HepG2 (cell line): Measurements from ENCODE around the gene MYRFL.

Experiments
- MIER3 ChIP-seq: IDR thresholded peaks from 2 replicates; pipeline ENCODE4 v1.6.1; 2016; ENCODE audit warnings: missing compliant biosample characterization, borderline replicate concordance
- POLR2A ChIP-seq, 2 experiments: IDR thresholded peaks; 2 replicates each; pipeline ENCODE4 v1.6.1; 2011; ENCODE audit warnings: low read depth in 2 of 2, low read length in 2 of 2, mild to moderate bottlenecking in 1 of 2, moderate library complexity in 1 of 2; ENCODE audit not compliant: insufficient read depth in 1 of 2
- POLR2AphosphoS5 ChIP-seq: IDR thresholded peaks from 2 replicates; pipeline ENCODE4 v1.6.1; 2012; ENCODE audit warnings: low read depth, low read length
- ZIK1 ChIP-seq: sonication (generic); formaldehyde crosslinking; IDR thresholded peaks from 2 replicates; pipeline ENCODE4 v1.5.0; 2020; ENCODE audit warnings: mild to moderate bottlenecking, low read depth, missing genetic modification reagents, borderline replicate concordance
- ZKSCAN8 ChIP-seq: IDR thresholded peaks from 2 replicates; pipeline ENCODE4 v1.6.1; 2016; ENCODE audit warnings: borderline replicate concordance, missing genetic modification reagents, missing compliant biosample characterization
- ZNF253 ChIP-seq: sonication (generic); formaldehyde crosslinking; IDR thresholded peaks from 2 replicates; pipeline ENCODE4 v1.8.0; 2022; ENCODE audit warnings: mild to moderate bottlenecking, missing genetic modification reagents, borderline replicate concordance
- ZNF546 ChIP-seq: sonication (generic); formaldehyde crosslinking; conservative IDR thresholded peaks from 2 replicates; pipeline ENCODE4 v1.8.1; 2023; ENCODE audit warnings: mild to moderate bottlenecking, missing genetic modification reagents
- ZNF549 ChIP-seq: sonication (generic); formaldehyde crosslinking; IDR thresholded peaks from 2 replicates; pipeline ENCODE4 v1.5.0; 2020; ENCODE audit warnings: missing genetic modification reagents
- ZNF776 ChIP-seq: sonication (generic); formaldehyde crosslinking; IDR thresholded peaks from 2 replicates; pipeline ENCODE4 v1.4.0; 2020; ENCODE audit warnings: mild to moderate bottlenecking, missing genetic modification reagents
- TF ChIP-seq, protein P1 (sequence below): sonication (generic); formaldehyde crosslinking; IDR thresholded peaks from 2 replicates; pipeline ENCODE4 v1.8.0; 2022; ENCODE audit warnings: mild to moderate bottlenecking, missing genetic modification reagents, moderate library complexity
- TF ChIP-seq, protein P2 (sequence below): sonication (generic); formaldehyde crosslinking; IDR thresholded peaks from 2 replicates; pipeline ENCODE4 v1.8.0; 2022; ENCODE audit warnings: missing genetic modification reagents, mild to moderate bottlenecking, moderate library complexity, borderline replicate concordance
- TF ChIP-seq, protein P3 (sequence below): sonication (generic); formaldehyde crosslinking; IDR thresholded peaks from 2 replicates; pipeline ENCODE4 v1.5.0; 2020; ENCODE audit warnings: mild to moderate bottlenecking, missing genetic modification reagents, moderate library complexity

DNA sequence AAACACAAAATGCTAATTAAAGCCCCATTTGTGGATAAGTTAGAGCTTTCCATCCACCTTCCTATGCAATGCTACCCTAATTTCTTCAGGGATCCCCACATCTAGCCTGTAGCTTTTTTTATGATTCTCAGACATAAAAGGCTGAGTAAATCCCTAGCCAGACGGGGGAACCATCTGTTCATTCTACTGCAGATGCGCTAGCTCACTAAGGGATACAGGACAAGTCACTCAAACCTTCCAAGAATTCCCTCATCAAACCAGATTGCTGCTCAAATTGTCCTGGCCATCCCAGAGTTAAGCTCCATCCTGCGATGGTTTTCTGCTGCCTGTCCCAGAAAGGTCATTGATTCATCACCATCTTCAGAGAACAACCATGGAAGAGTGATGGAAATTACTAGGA, 56.7 kb downstream of the MYRFL start:
- TF ChIP-seq POLR2A (IDR thresholded peaks at IDR 0.05; ENCODE audit: insufficient read depth in 1 of 2, low read depth in 2 of 2, low read length in 2 of 2) (no peak), ZKSCAN8 (CRISPR knock-in tag) (no peak), ZNF776 (CRISPR knock-in tag) (no peak), ZNF546 (no peak), ZNF549 (CRISPR knock-in tag) (no peak), ZNF253 (CRISPR knock-in tag) (no peak), ZIK1 (CRISPR knock-in tag) (no peak), POLR2AphosphoS5 (no peak), MIER3 (CRISPR knock-in tag) (no peak)
- TF ChIP-seq, protein P1, sequence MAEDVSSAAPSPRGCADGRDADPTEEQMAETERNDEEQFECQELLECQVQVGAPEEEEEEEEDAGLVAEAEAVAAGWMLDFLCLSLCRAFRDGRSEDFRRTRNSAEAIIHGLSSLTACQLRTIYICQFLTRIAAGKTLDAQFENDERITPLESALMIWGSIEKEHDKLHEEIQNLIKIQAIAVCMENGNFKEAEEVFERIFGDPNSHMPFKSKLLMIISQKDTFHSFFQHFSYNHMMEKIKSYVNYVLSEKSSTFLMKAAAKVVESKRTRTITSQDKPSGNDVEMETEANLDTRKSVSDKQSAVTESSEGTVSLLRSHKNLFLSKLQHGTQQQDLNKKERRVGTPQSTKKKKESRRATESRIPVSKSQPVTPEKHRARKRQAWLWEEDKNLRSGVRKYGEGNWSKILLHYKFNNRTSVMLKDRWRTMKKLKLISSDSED (CRISPR knock-in tag): no peak
- TF ChIP-seq, protein P2, sequence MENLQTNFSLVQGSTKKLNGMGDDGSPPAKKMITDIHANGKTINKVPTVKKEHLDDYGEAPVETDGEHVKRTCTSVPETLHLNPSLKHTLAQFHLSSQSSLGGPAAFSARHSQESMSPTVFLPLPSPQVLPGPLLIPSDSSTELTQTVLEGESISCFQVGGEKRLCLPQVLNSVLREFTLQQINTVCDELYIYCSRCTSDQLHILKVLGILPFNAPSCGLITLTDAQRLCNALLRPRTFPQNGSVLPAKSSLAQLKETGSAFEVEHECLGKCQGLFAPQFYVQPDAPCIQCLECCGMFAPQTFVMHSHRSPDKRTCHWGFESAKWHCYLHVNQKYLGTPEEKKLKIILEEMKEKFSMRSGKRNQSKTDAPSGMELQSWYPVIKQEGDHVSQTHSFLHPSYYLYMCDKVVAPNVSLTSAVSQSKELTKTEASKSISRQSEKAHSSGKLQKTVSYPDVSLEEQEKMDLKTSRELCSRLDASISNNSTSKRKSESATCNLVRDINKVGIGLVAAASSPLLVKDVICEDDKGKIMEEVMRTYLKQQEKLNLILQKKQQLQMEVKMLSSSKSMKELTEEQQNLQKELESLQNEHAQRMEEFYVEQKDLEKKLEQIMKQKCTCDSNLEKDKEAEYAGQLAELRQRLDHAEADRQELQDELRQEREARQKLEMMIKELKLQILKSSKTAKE (CRISPR knock-in tag): no peak
- TF ChIP-seq, protein P3, sequence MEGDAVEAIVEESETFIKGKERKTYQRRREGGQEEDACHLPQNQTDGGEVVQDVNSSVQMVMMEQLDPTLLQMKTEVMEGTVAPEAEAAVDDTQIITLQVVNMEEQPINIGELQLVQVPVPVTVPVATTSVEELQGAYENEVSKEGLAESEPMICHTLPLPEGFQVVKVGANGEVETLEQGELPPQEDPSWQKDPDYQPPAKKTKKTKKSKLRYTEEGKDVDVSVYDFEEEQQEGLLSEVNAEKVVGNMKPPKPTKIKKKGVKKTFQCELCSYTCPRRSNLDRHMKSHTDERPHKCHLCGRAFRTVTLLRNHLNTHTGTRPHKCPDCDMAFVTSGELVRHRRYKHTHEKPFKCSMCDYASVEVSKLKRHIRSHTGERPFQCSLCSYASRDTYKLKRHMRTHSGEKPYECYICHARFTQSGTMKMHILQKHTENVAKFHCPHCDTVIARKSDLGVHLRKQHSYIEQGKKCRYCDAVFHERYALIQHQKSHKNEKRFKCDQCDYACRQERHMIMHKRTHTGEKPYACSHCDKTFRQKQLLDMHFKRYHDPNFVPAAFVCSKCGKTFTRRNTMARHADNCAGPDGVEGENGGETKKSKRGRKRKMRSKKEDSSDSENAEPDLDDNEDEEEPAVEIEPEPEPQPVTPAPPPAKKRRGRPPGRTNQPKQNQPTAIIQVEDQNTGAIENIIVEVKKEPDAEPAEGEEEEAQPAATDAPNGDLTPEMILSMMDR (CRISPR knock-in tag): no peak
